ENCODE data around the gene SFTPB. TPM values are rescaled to one million over a fixed set of nuclear protein-coding genes. Genes with fewer than 3 reads are reported as not detected.
"Not testable (repeated sequence)": the region's sequence is repeated elsewhere in the genome, so short reads cannot be mapped to it uniquely, and the experiment has no call there.

SFTPB gene
- total RNA-seq, 1 experiment from 2014 or later: not detected

DNA sequence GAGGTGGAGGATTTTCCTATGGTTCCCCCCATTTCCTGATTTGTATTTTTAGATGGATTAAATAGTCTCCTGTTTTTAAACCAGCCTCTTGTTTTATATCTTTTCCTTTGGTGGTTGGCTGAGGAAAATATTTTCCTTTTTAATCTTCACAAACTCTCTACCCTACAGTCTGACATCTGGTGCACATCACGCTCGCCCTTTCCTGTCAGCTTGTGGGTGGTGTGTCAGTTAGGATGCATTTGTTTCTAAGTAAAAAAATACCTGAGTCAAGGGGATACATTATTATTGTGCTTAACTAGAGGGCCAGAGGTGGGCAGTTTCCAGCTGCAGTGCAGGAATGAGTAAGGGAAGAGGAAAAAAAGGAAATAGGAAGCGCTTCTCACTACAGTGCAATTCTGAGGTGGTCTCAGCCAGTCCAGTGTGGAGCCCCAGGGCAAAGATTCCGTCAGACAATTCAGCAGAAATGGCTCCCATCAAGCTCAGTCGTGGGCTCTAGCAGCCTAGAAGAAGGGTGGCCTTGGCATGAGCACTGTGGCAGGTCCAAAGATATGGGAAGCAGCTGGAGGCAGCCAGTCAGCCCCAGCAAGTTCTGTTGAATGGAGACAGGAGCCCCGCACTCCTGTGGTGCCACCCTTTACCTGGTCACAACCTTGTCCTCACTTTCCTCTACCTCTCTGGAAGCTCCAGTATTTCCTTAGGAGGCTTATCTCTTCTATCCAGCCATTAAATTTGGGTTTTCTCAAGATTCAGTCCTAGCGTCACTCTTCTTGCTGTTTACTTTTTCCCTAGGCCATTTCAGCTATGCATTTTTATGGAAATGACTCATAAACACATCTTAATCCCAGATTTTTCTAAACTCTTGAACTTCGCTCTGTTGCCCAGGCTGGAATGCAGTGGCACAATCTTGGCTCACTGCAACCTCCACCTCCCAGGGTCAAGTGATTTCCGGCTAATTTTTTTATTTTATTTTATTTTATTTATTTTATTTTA is 18.5 kb downstream of the SFTPB start:
- Histone ChIP-seq H3K36me3 (peaks cover 92% of the 10 kb centered on the region), H3K27me3 (replicated peaks) (no peaks in the 10 kb centered on the region), H3K9me3 (replicated peaks) (no peaks in the 10 kb centered on the region), H3K27ac (peak overlapping the region; percentile 13), H3K4me3 (no peak overlapping the region), H3K4me1 (replicated peaks) (peaks cover 21% of the 10 kb centered on the region)
- DNase-seq (ENCODE audit: low read depth in 1 of 2, low spot score in 2 of 2): peak in 1 of 2 experiments; percentile 62

DNA sequence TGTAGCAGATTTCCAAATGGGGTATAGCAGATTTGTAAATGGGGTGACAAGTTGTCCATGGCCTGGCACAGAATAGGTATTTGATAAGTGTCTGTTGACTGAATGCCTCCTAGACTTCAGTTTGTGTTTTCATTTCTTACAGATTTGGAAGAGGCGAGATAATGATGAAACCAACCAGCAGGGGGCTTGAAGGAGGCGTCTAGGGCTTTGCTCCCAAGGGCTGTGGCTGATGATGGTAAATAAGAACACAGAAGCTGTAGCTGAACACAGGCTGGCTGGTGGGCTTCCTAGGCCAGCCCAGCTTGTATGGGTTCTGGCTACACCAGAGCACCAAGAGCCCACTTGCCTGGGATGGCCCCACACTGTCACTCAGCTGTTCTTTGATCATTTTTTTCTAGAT is 19.4 kb downstream of the SFTPB start:
- H3K27me3 ChIP-seq (replicated peaks): no peaks in the 10 kb centered on the region
- H3K9me3 ChIP-seq (replicated peaks): no peaks in the 10 kb centered on the region
- H3K4me1 ChIP-seq (replicated peaks): peaks cover 21% of the 10 kb centered on the region
- H3K4me3 ChIP-seq: no peak overlapping the region
- no peak overlapping the region for H3K27ac ChIP-seq
- peaks cover 93% of the 10 kb centered on the region for H3K36me3 ChIP-seq
- DNase-seq (ENCODE audit: low read depth in 1 of 2, low spot score in 2 of 2): peak; percentile 44 to 60

DNA sequence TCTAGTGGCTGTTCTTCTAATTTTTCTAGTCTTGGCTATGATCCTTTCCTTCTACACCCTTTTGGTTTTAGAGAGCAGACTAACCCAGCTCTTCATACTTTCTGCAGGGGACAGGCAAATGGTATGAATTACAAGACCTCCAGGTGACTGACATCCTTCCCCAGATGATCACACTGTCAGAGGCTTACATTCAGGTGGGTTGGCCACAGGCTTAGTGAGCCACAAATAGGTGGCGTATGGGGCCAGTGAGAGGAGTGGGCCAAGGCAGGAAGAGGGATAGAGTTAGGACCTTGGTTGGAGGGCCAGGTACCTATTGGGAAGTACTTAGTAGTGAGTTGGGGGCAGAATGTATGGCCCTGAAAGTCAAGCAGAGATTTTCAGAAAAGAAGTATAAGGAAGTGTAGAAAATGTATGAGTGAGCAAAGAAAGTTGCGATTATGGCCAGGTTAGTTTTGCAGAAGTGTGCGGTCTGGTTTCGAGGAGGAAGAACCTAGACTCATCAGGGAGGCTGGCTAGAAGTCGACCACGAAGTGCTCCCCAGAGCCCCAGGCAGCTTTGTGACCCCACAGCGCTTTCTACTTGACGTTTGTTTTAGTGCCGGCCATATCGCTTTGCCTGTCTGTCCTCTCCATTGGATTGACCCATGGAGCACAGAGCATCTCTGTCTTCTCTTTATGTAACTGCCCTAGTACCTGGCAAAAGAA is 20.0 kb downstream of the SFTPB start:
- Histone ChIP-seq H3K4me3 (no peak overlapping the region), H3K36me3 (peaks cover 95% of the 10 kb centered on the region), H3K27ac (no peak overlapping the region)

DNA sequence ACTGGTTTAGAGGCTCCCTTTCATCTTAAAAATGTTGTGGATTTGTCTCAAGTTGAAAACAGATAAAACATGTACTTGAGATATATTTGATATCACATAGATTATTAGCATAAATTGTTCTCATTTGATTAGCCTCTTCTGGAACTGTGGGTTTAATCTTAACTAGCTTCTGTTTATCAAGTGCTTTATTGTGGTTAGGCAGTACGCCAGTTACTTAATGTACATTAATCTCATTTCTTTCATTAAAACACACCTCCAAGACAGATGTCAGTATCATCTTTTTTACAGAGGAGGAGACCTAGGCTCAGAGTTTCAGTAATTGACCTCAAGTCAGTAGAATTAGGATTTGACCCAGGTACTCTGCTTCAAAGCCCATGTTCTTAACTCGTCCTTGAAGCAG is 21.8 kb downstream of the SFTPB start:
- Histone ChIP-seq H3K27ac (no peak overlapping the region), H3K4me3 (no peak overlapping the region), H3K9me3 (replicated peaks) (no peaks in the 10 kb centered on the region), H3K36me3 (peaks cover 98% of the 10 kb centered on the region), H3K4me1 (replicated peaks) (peaks cover 21% of the 10 kb centered on the region), H3K27me3 (replicated peaks) (no peaks in the 10 kb centered on the region)
- DNase-seq (ENCODE audit: low read depth in 1 of 2, low spot score in 2 of 2): no peak

More for the DNA sequence above, 20.0 kb downstream of the SFTPB start:
- peaks cover 21% of the 10 kb centered on the region for H3K4me1 ChIP-seq (replicated peaks)
- no peak for DNase-seq (ENCODE audit: low read depth in 1 of 2, low spot score in 2 of 2)
- H3K27me3 ChIP-seq (replicated peaks): no peaks in the 10 kb centered on the region
- H3K9me3 ChIP-seq (replicated peaks): no peaks in the 10 kb centered on the region

DNA sequence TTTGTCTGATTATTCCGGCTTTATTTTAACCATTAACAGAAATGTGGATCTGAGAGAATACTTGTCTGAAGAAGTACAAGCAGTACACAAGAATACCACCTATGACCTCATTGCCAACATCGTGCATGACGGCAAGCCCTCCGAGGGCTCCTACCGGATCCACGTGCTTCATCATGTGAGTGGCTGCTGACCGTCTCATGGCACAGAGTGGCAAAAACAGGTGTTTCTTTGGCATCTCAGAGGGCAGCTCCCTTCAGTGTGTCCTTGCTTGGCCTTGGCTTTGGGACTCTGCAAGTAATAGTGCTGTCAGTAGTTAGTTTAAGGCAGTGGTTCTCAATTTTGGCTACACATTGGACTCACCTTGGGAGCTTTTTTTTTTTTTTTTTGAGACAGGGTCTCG is 23.1 kb downstream of the SFTPB start:
- DNase-seq (ENCODE audit: low read depth in 1 of 2, low spot score in 2 of 2): no peak
- Histone ChIP-seq H3K27me3 (replicated peaks) (no peaks in the 10 kb centered on the region), H3K4me3 (no peak overlapping the region), H3K36me3 (peaks cover 99% of the 10 kb centered on the region), H3K27ac (no peak overlapping the region), H3K4me1 (replicated peaks) (peaks cover 16% of the 10 kb centered on the region), H3K9me3 (replicated peaks) (no peaks in the 10 kb centered on the region)

DNA sequence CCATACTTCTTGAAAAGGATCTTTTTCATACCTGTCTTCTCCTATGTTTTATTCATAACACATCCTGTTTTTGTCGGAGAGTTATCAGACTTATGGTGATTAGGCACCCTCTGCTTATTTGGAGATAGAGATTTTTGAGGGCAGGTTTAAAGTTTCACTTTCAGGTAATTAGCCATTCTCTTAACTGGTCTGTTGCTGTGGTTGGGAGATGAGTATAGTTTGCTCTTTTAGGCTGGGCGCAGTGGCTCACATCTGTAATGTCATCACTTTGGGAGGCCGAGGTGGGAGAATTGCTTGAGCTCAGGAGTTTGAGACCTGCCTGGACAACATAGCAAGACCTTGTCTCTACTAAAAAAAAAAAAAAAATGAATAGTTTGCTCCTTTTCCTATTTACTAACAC is 25.3 kb downstream of the SFTPB start:
- H3K27me3 ChIP-seq (replicated peaks): no peaks in the 10 kb centered on the region

DNA sequence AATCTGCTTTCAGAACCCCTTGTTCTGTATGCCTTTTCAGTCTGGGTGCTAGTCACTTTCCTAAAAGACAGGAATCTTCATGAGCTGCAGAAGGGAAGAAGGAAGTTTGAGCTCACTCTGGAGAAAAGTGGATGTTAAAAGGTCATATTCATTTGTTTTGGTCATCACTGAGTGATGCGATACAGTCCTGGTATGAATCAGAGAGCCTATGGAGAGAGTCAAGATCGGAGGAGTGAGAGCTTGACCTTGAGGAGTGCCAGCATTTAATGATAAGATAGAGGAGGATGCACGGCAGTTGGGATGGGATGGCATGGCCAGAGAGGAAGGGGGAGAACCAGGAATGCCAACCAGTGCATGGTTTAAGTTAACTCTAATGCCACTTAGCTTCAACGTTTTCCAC is 32.4 kb downstream of the SFTPB start:
- Histone ChIP-seq H3K36me3 (peaks cover 98% of the 10 kb centered on the region), H3K27ac (no peak overlapping the region), H3K4me3 (no peak overlapping the region), H3K27me3 (replicated peaks) (no peaks in the 10 kb centered on the region), H3K4me1 (replicated peaks) (peaks cover 4% of the 10 kb centered on the region; the same call in 1 of the 2 replicates), H3K9me3 (replicated peaks) (no peaks in the 10 kb centered on the region)
- no peak for DNase-seq (ENCODE audit: low read depth in 1 of 2, low spot score in 2 of 2)

More for the DNA sequence above, 25.3 kb downstream of the SFTPB start:
- Histone ChIP-seq H3K4me3 (no peak overlapping the region), H3K4me1 (replicated peaks) (peaks cover 1% of the 10 kb centered on the region; the same call in 1 of the 2 replicates), H3K36me3 (peaks cover 100% of the 10 kb centered on the region), H3K27ac (no peak overlapping the region), H3K9me3 (replicated peaks) (no peaks in the 10 kb centered on the region)
- no peak for DNase-seq (ENCODE audit: low read depth in 1 of 2, low spot score in 2 of 2)

DNA sequence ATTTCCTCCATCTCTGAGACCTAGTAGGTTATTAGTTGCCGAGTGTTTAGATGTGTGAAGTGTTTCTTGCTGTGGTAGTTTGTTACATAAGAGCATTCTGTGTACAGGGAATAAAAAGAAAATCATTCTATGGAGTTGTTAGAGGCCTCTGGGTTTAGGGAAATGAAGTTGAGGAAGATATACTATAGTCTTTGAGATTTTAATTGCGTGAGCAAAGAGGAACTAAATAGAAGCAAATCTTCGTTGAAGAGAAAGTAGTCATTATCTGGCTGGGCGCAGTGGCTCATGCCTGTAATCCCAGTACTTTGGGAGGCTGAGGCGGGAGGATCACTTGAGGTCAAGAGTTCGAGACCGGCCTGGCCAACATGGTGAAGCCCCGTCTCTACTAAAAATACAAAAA is 33.0 kb downstream of the SFTPB start:
- no peak overlapping the region for H3K27ac ChIP-seq
- no peak for DNase-seq (ENCODE audit: low read depth in 1 of 2, low spot score in 2 of 2)
- peaks cover 98% of the 10 kb centered on the region for H3K36me3 ChIP-seq
- no peak overlapping the region for H3K4me3 ChIP-seq
- no peaks in the 10 kb centered on the region for H3K9me3 ChIP-seq (replicated peaks)
- peaks cover 4% of the 10 kb centered on the region; the same call in 1 of the 2 replicates for H3K4me1 ChIP-seq (replicated peaks)
- H3K27me3 ChIP-seq (replicated peaks): no peaks in the 10 kb centered on the region

DNA sequence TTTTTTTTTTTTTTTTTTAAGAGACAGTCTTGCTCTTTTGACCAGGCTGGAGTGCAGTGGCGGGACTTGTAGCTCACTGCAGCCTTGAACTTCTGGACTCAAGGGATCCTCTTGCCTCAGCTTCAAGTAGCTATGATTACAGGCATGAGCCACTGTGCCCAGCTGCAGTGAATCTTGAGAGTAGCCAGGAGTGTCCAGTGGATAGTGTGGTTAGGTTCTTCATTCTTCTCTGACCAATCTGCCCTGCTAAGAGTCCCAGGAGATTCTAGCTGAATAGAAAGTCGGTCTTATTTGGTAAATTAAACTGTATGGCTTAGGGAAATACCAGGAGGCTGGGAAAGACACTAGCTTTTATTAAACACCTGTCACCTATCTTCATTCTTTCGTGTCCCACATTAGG is 36.7 kb downstream of the SFTPB start:
- peaks cover 98% of the 10 kb centered on the region for H3K36me3 ChIP-seq
- DNase-seq (ENCODE audit: low read depth in 1 of 2, low spot score in 2 of 2): no peak

DNA sequence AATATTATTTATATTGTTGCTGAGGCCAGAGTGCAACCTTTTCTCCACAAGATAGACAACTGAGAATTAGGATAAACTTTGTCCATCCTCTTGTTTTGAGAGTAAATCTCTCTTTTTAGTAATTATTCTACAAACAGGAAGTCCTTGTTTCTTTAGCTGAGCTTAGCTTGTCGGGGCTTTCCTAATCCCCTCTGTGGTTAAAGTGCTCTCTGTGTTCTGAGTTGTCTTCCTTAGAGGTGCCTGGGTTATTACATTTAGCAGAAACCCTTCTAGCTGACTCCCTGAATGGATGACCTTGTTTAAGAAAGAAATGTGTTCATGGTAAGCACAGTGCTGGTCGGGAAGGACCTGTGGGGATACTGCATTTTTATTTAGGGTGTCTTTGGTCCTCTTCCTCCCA is 39.3 kb downstream of the SFTPB start:
- Histone ChIP-seq H3K9me3 (replicated peaks) (no peaks in the 10 kb centered on the region), H3K27ac (no peak overlapping the region), H3K4me1 (replicated peaks) (no peaks in the 10 kb centered on the region), H3K4me3 (no peak overlapping the region), H3K27me3 (replicated peaks) (no peaks in the 10 kb centered on the region), H3K36me3 (peaks cover 100% of the 10 kb centered on the region)
- no peak for DNase-seq (ENCODE audit: low read depth in 1 of 2, low spot score in 2 of 2)

More for the DNA sequence above, 36.7 kb downstream of the SFTPB start:
- no peak overlapping the region for H3K27ac ChIP-seq
- H3K4me1 ChIP-seq (replicated peaks): no peaks in the 10 kb centered on the region
- no peaks in the 10 kb centered on the region for H3K27me3 ChIP-seq (replicated peaks)
- no peak overlapping the region for H3K4me3 ChIP-seq
- H3K9me3 ChIP-seq (replicated peaks): no peaks in the 10 kb centered on the region

DNA sequence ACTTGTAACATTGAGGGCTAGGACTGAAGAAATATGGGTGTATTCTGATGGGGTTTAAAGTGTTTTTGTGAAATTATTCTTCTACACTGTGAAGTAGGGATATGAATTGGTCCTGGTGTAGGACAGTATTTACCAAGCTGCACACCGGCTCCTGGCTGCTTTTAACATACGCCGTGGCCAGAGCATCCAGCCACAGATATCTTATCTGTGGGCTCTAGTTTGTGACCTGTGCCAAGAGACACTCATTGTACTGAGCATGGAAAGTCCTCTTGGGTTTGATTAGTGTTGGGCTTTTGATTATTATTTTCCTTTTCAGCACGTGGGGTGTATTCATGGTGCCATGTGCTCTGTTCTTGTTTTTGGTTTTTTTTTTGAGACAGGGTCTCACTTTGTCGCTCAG is 44.0 kb downstream of the SFTPB start:
- DNase-seq (ENCODE audit: low read depth in 1 of 2, low spot score in 2 of 2): no peak
- no peak overlapping the region for H3K4me3 ChIP-seq
- H3K9me3 ChIP-seq (replicated peaks): no peaks in the 10 kb centered on the region
- no peaks in the 10 kb centered on the region for H3K4me1 ChIP-seq (replicated peaks)
- H3K36me3 ChIP-seq: peaks cover 97% of the 10 kb centered on the region
- no peak overlapping the region for H3K27ac ChIP-seq
- H3K27me3 ChIP-seq (replicated peaks): no peaks in the 10 kb centered on the region

DNA sequence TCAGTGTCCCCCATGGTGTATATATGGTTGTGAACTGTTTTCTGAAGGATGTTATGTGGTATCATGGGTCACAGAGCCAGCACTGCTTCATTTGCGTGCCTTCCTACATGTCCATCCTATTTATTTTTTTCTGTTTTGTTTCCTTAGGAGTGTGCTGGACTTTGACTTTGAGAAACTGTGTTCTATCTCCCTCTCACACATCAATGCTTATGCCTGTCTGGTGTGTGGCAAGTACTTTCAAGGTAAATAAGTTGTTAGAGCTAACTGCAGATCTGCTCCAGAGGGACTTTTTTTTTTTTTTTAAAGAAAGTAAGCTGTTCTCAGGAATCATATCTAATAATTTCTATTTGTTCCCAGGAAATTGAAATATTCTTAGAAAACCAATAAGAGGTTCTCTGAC is 46.7 kb downstream of the SFTPB start:
- H3K27ac ChIP-seq: no peak overlapping the region
- H3K4me1 ChIP-seq (replicated peaks): peaks cover 8% of the 10 kb centered on the region
- no peaks in the 10 kb centered on the region for H3K9me3 ChIP-seq (replicated peaks)
- no peak overlapping the region for H3K4me3 ChIP-seq
- H3K27me3 ChIP-seq (replicated peaks): no peaks in the 10 kb centered on the region
- no peak for DNase-seq (ENCODE audit: low read depth in 1 of 2, low spot score in 2 of 2)
- H3K36me3 ChIP-seq: peaks cover 93% of the 10 kb centered on the region

DNA sequence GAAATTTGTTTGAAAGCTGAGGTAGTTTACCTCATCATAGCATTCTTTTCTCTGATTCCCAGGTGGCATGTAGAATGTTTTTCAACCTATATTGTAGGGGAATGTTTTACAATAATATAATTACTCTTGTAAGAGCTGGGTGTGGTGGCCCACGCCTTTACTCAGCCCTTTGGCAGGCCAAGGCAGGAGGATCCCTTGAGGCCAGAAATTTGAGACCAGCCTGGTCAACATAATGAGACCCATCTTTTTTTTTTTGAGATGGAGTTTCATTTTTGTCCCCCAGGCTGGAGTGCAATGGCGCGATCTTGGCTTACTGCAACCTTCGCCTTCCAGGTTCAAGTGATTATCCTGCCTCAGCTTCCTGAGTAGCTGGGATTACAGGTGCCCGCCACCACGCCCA is 48.4 kb downstream of the SFTPB start:
- Histone ChIP-seq H3K9me3 (replicated peaks) (no peaks in the 10 kb centered on the region), H3K27me3 (replicated peaks) (no peaks in the 10 kb centered on the region), H3K4me1 (replicated peaks) (peaks cover 11% of the 10 kb centered on the region), H3K4me3 (no peak overlapping the region), H3K27ac (no peak overlapping the region), H3K36me3 (peaks cover 79% of the 10 kb centered on the region)
- no peak for DNase-seq (ENCODE audit: low read depth in 1 of 2, low spot score in 2 of 2)

DNA sequence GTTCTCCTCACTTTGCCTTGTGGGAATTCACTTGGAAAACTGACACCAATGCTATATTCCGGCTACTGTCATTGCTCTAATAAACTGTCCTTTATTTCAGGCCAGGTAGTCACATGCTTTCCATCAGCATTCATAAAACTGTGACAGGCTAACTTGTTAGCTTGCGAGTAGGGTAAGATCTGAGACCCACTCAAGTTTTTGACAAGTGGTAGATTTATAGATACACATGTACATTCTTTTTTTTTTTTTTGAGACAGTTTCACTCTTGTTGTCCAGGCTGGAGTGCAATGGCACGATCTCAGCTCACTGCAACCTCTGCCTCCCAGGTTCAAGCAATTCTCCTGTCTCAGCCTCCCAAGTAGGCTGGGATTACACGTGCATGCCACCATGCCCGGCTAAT is 50.3 kb downstream of the SFTPB start:
- H3K27ac ChIP-seq; H3K9me3 ChIP-seq (replicated peaks); DNase-seq (ENCODE audit: low read depth in 1 of 2, low spot score in 2 of 2); H3K27me3 ChIP-seq (replicated peaks): not testable (repeated sequence)
- peaks cover 63% of the 10 kb centered on the region for H3K36me3 ChIP-seq
- H3K4me3 ChIP-seq: peak overlapping the region; percentile 97; the same call in 1 of the 2 replicates
- peaks cover 11% of the 10 kb centered on the region for H3K4me1 ChIP-seq (replicated peaks)
